SJCRH30 (cell line): ENCODE results near the gene FAM76B. TPM values are rescaled to one million over a fixed set of nuclear protein-coding genes. Genes with fewer than 3 reads are reported as not detected.
"Not testable (repeated sequence)": the region's sequence is repeated elsewhere in the genome, so short reads cannot be mapped to it uniquely, and the experiment has no call there.

Experiments used
- DNase-seq, 2 experiments: peaks; one replicate each; pipeline ENCODE4 v3.0.0-alpha.2; 2015 to 2020
- H3K27ac ChIP-seq: fragments of 250-450 bp; sonication (Bioruptor Pico); 2 replicates; pipeline ENCODE4 v1.5.1; 2020; ENCODE audit warnings: mild to moderate bottlenecking, moderate library complexity
- H3K27me3 ChIP-seq: fragments of 250-450 bp; sonication (Bioruptor Pico); 2 replicates; pipeline ENCODE4 v1.5.1; 2020; ENCODE audit warnings: mild to moderate bottlenecking, moderate library complexity
- H3K36me3 ChIP-seq: fragments of 250-450 bp; sonication (Bioruptor Pico); 2 replicates; pipeline ENCODE4 v1.5.1; 2020; ENCODE audit warnings: mild to moderate bottlenecking, moderate library complexity
- H3K4me1 ChIP-seq: fragments of 250-450 bp; sonication (Bioruptor Pico); 2 replicates; pipeline ENCODE4 v1.5.1; 2020; ENCODE audit warnings: mild to moderate bottlenecking, moderate library complexity
- H3K4me3 ChIP-seq: fragments of 250-450 bp; sonication (Bioruptor Pico); 2 replicates; pipeline ENCODE4 v1.5.1; 2020; ENCODE audit warnings: mild to moderate bottlenecking, moderate library complexity
- H3K9me3 ChIP-seq: fragments of 250-450 bp; sonication (Bioruptor Pico); replicated peaks from 2 replicates; pipeline ENCODE4 v1.5.1; 2020; ENCODE audit warnings: mild to moderate bottlenecking, moderate library complexity
- total RNA-seq: library from RNA; depleted of rRNA; stranded (reverse); fragments of >200 nt; shearing (Covaris generic); gene quantifications from 2 replicates; pipeline ENCODE4 v1.2.3, GENCODE V29; 2014; rRNA removed

FAM76B gene
- 16.3 and 19.1 TPM in 2 replicates for total RNA-seq

- peak within 1 kb of the TSS; percentile 98 for H3K27ac ChIP-seq
- 0 out of 2 replicates have a peak, but pooled peaks cover 3% of the 10 kb centered on the region for H3K4me1 ChIP-seq
- DNase-seq, result peak; percentile 94 to 97
- no peaks in the 10 kb centered on the region for H3K9me3 ChIP-seq
- peaks cover 13% of the 10 kb centered on the region for H3K36me3 ChIP-seq
- H3K4me3 ChIP-seq, result peak within 1 kb of the TSS; percentile 84
- H3K27me3 ChIP-seq, result no peaks in the 10 kb centered on the region
These were observed at the start of gene FAM76B for GRCh38 chr11:95789506-95790122. Gene FAM76B, minus strand, starts transcription at chr11:95789782. Its CDS starts 304 bp downstream, at chr11:95789478.

GRCh38 chr11:95835768-95836488 is 46.3 kb upstream of the FAM76B start:
- H3K4me1 ChIP-seq, result peaks cover 29% of the 10 kb centered on the region
- no peaks in the 10 kb centered on the region for H3K27me3 ChIP-seq
- peaks cover 46% of the 10 kb centered on the region for H3K36me3 ChIP-seq
- H3K9me3 ChIP-seq, result no peaks in the 10 kb centered on the region
- no peak overlapping the region for H3K4me3 ChIP-seq
- H3K27ac ChIP-seq, result peak overlapping the region; percentile 65
- DNase-seq, result peak; percentile 75 to 91

GRCh38 chr11:95835351-95835750 is 45.8 kb upstream of the FAM76B start:
- no peaks in the 10 kb centered on the region for H3K27me3 ChIP-seq
- peaks cover 31% of the 10 kb centered on the region for H3K4me1 ChIP-seq
- DNase-seq, result peak; percentile 65 to 88
- H3K27ac ChIP-seq, result peak overlapping the region; percentile 65
- H3K36me3 ChIP-seq, result peaks cover 47% of the 10 kb centered on the region
- no peaks in the 10 kb centered on the region for H3K9me3 ChIP-seq
- no peak overlapping the region for H3K4me3 ChIP-seq

- H3K27ac ChIP-seq, result no peak overlapping the region
- no peaks in the 10 kb centered on the region for H3K27me3 ChIP-seq
- H3K36me3 ChIP-seq, result peaks cover 50% of the 10 kb centered on the region
- H3K9me3 ChIP-seq, result no peaks in the 10 kb centered on the region
- H3K4me3 ChIP-seq, result no peak overlapping the region
- no peak for DNase-seq
- peaks cover 31% of the 10 kb centered on the region for H3K4me1 ChIP-seq
These were observed 43.8 kb upstream of the FAM76B start for GRCh38 chr11:95833378-95833777.

- Histone ChIP-seq H3K27me3 (no peaks in the 10 kb centered on the region), H3K4me3 (no peak overlapping the region), H3K27ac (no peak overlapping the region), H3K4me1 (peaks cover 31% of the 10 kb centered on the region), H3K36me3 (peaks cover 47% of the 10 kb centered on the region), H3K9me3 (no peaks in the 10 kb centered on the region)
- DNase-seq, result no peak
These were observed 43.2 kb upstream of the FAM76B start for GRCh38 chr11:95832763-95833162.

GRCh38 chr11:95831198-95831883 is 41.8 kb upstream of the FAM76B start:
- peak in 1 of 2 experiments; percentile 27 for DNase-seq
- H3K4me3 ChIP-seq, result no peak overlapping the region
- H3K9me3 ChIP-seq, result no peaks in the 10 kb centered on the region
- H3K27ac ChIP-seq, result peak overlapping the region; percentile 49
- H3K4me1 ChIP-seq, result peaks cover 30% of the 10 kb centered on the region
- no peaks in the 10 kb centered on the region for H3K27me3 ChIP-seq
- H3K36me3 ChIP-seq, result peaks cover 39% of the 10 kb centered on the region

GRCh38 chr11:95829580-95830259 is 40.1 kb upstream of the FAM76B start:
- H3K27ac ChIP-seq, result no peak overlapping the region
- no peaks in the 10 kb centered on the region for H3K9me3 ChIP-seq
- DNase-seq, result no peak
- H3K4me3 ChIP-seq, result no peak overlapping the region
- H3K36me3 ChIP-seq, result peaks cover 39% of the 10 kb centered on the region
- peaks cover 16% of the 10 kb centered on the region for H3K4me1 ChIP-seq
- no peaks in the 10 kb centered on the region for H3K27me3 ChIP-seq

GRCh38 chr11:95827696-95828095 is 38.1 kb upstream of the FAM76B start:
- Histone ChIP-seq H3K27ac (no peak overlapping the region), H3K4me3 (no peak overlapping the region), H3K4me1 (peaks cover 14% of the 10 kb centered on the region), H3K9me3 (no peaks in the 10 kb centered on the region), H3K36me3 (peaks cover 33% of the 10 kb centered on the region), H3K27me3 (no peaks in the 10 kb centered on the region)
- DNase-seq, result no peak

- no peaks in the 10 kb centered on the region for H3K27me3 ChIP-seq
- DNase-seq, result no peak
- peaks cover 23% of the 10 kb centered on the region for H3K36me3 ChIP-seq
- no peaks in the 10 kb centered on the region for H3K4me1 ChIP-seq
- H3K9me3 ChIP-seq, result no peaks in the 10 kb centered on the region
- H3K4me3 ChIP-seq, result no peak overlapping the region
- no peak overlapping the region for H3K27ac ChIP-seq
These were observed 32.1 kb upstream of the FAM76B start for GRCh38 chr11:95821640-95822039.

- Histone ChIP-seq H3K27ac (no peak overlapping the region), H3K36me3 (peaks cover 10% of the 10 kb centered on the region), H3K9me3 (no peaks in the 10 kb centered on the region), H3K4me3 (no peak overlapping the region), H3K4me1 (no peaks in the 10 kb centered on the region), H3K27me3 (no peaks in the 10 kb centered on the region)
- no peak for DNase-seq
These were observed 26.5 kb upstream of the FAM76B start for GRCh38 chr11:95816037-95816436.

GRCh38 chr11:95811052-95811451 is 21.5 kb upstream of the FAM76B start:
- not testable (repeated sequence) for H3K36me3 ChIP-seq, H3K9me3 ChIP-seq, H3K27me3 ChIP-seq, DNase-seq, H3K27ac ChIP-seq, H3K4me3 ChIP-seq, H3K4me1 ChIP-seq

GRCh38 chr11:95806464-95806863 is 16.9 kb upstream of the FAM76B start:
- DNase-seq, H3K27me3 ChIP-seq, H3K4me1 ChIP-seq, H3K4me3 ChIP-seq, H3K27ac ChIP-seq, H3K9me3 ChIP-seq: not testable (repeated sequence)
- H3K36me3 ChIP-seq, result peaks cover 22% of the 10 kb centered on the region

GRCh38 chr11:95805869-95806268 is 16.3 kb upstream of the FAM76B start:
- no peak overlapping the region for H3K27ac ChIP-seq
- DNase-seq, result no peak
- H3K4me3 ChIP-seq, result no peak overlapping the region
- no peaks in the 10 kb centered on the region for H3K4me1 ChIP-seq
- H3K36me3 ChIP-seq, result peaks cover 26% of the 10 kb centered on the region
- H3K27me3 ChIP-seq, result no peaks in the 10 kb centered on the region
- H3K9me3 ChIP-seq, result no peaks in the 10 kb centered on the region

- Histone ChIP-seq H3K4me3 (no peak overlapping the region), H3K27me3 (no peaks in the 10 kb centered on the region), H3K36me3 (peaks cover 27% of the 10 kb centered on the region), H3K9me3 (no peaks in the 10 kb centered on the region), H3K4me1 (no peaks in the 10 kb centered on the region), H3K27ac (no peak overlapping the region)
- no peak for DNase-seq
These were observed 14.4 kb upstream of the FAM76B start for GRCh38 chr11:95803973-95804372.

GRCh38 chr11:95802806-95803205 is 13.2 kb upstream of the FAM76B start:
- Histone ChIP-seq H3K4me1 (no peaks in the 10 kb centered on the region), H3K9me3 (no peaks in the 10 kb centered on the region), H3K36me3 (peaks cover 27% of the 10 kb centered on the region), H3K27ac (no peak overlapping the region), H3K4me3 (no peak overlapping the region), H3K27me3 (no peaks in the 10 kb centered on the region)
- DNase-seq, result no peak
